HG03565 (cell line): Measurements from ENCODE around the gene XYLT1.

Experiments used
- ATAC-seq: cut with Tn5 transposase; IDR thresholded peaks from one replicate; pipeline ENCODE4 v1.9.1; 2021; ENCODE audit warnings: mild to moderate bottlenecking, moderate library complexity; ENCODE audit not compliant: unreplicated experiment

Gene XYLT1

DNA sequence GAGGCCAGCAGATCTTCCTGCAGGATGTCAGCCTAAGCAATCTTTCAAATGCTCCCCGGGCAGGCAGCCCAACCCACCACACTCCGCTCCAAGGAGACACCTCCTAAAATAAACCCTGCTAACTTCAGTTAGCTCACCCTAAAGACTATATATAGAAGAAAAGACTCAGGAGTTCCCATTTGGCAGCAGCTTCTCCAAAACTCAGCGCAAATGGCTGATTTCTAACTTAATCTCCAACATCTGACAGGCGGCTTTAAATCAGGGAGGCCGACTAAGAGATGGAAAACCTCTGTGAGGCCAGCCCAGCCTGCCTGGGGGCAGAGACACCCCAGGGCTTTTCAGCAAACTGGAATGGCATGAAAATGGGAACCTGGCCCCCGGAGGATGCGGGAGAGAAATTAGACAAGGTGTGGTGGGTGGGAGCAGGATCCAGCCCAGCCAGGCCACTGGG is 91.6 kb downstream of the XYLT1 start:
- no peak for ATAC-seq

DNA sequence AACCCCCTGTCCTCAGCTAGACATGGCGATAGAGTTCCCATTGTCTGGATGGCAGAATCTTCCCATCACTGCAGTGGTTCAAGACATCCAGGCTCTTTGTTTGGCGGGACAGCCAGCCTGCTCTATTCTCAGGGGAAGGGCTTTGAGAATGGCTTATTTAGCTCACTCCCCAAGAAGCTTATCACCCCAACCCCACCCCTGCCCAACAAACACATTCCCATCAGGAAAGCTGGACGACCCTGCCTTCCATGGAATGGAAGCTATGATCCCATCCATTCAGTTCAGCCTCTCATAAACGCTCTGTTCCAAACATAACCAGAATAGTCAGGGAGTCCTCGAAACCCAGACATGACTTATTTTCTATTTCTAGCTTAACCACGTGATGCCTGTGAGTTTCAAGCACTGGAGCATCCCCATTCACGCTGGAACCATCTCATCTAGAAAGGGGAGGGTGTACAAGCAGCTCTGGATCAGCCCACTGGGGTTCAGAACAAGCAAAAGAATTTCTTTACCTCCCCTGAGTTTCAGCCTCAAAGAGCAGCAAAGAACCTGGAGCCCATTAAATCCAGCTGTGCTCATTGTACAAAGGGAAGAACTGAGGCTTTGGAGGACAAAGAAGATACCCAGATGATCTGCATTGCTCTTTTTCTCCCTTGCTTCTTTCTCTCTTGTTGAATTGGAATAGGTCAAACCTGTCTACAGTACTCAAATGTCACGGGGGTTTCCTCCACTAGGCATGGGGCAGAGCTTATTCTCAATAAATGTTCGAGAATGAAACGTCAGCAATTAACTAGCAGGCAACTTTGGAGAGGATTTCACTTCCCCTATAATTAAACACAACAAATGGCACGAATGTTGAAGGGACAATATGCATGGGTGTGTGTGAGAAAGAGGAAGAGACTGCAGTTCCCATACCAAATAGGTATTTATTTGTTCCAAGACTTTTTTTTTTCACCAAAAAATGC is 93.1 kb downstream of the XYLT1 start:
- peak; percentile 73 for ATAC-seq

DNA sequence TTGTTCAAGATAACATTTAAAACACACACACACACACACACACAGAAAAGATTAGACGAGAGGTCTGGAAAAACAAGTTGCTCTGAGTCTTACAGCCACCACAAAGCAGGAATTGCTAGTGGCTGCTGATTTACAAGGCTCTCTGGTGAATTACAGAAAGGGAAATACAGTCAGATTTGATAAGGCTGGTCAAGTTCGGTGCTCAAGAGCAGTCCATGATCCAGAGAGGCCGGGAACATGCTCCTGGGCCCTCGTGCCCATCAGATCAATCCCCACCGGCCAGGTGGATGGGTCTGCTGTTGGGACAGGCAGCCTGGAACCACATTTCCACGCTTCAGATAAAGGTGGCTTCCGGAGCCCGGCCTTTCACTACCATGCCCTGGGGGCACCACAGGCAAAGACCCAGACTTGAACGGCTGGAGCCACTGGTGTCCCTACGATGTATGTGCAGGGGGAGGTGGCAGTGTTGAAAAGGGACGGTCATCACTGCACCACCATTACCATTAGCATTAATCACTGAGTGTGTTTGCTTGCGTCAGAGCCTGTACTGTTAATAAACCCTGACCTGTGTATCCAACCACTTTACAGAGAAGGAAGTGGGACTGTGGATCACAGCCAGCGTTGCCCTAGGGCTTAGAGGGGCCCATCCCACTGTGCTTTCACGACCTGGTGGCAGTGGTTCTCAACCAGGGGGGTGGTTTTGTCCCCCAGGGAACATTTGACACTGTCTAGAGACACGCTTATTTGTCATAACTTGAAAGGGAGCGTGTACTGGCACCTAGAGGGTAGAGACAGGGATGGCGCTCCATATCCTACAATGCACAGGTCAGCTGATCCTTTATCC is 95.1 kb downstream of the XYLT1 start:
- ATAC-seq, result no peak

DNA sequence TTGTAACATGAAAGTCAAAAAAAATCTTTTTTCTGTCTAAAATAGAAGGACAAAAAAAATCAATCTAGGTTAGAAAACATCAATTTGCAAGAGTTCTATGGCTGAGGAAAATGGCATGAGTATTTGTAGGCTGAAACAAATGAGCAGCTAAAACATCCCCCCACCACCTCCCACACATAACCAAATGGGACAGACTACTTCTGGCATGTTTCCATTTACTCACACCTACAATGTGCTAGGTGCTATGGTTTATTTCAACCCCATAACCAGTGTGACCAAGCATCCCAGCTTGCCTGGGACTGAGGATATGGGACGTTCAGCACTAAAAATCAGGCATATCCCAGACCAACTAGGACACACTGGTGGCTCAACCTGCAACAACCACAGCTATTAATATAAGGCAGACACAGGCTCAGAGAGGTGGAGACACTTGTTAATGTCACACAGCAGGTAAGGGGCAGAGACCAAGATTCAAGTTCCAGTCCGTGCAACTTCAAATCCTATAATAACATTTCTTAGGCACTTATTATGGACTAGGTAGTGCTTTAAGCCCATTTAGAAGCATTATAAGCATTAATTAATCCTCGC is 96.0 kb downstream of the XYLT1 start:
- no peak for ATAC-seq

DNA sequence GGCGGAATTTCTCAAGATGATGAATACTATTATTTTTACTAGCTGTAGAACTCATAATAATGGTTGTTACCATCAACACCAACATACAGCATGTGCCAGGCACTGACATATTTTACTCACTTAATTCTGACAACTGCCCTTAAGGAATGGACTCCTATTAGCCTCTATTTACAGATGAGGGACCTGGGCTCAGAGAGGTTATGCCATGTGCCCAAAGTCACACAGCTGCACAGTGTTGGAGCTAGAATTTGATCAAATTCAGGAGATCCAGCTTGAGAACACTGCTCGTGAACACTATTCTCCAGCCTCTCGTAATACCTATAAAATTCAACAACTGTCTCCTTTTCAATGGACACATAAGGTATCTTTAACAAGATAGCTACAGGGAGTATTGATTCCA is 97.2 kb downstream of the XYLT1 start:
- no peak for ATAC-seq

DNA sequence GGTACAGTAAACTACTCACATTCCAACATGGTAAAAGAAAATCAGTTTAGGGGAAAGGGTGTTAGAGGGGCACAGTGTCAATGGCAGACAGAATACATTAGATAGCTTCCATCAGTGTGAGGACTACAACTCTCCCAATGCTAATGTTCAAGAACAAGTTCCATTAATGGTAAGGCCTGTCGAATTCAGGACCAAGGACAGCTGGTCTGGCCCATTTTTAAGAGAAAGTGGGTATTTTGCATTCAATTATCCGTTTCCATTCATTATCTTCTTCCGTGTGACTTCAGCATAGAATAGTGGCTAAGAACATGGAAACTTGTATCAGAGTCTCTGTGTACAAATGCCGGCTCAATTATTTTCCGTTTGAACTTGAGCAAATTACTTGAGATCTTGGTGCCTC is 98.4 kb downstream of the XYLT1 start:
- no peak for ATAC-seq

DNA sequence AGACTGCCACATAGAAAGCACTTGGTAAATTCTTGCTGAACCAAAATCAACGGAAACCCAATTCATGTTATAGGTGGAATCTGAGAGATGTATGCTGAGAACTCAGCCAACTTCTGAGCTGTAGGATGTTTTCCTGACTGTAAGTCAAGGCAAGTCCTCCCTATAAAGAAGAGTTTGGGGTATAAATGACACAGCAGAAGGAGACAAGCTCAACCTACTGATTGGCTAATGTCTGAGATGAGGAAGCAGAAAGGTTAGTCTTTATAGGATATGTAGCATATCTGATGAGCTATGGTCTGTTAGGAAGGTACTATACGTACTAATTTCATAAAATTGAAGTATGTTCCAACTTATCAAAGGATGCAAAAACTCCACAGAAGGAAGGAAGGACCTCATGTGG is 99.5 kb downstream of the XYLT1 start:
- no peak for ATAC-seq

DNA sequence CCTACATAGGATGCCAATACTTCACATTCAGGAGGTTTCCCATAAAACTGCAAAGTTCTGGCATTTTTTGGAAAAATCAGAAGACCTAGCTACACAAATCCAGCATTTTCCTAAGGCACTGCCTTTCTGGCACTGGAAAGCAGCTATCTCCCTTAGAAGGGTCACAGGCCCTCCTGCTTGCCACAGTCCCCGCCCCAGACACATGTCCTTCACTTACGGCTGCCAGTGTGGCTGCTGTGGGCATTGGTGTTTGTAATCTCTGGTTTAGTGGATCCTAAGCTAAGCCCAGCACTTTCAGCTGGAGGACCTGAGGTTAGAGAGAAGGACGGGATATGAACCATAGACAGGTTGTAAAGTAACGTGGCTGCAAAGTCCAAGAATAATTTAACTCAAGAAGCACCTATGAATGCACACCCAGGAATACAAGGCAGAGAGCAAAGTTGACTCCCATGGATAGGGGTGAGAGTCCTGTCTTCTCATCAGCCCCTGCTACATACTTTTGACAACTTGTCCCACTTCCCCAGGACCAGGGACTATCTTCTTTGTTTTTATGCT is 100.0 kb downstream of the XYLT1 start:
- ATAC-seq, result no peak

DNA sequence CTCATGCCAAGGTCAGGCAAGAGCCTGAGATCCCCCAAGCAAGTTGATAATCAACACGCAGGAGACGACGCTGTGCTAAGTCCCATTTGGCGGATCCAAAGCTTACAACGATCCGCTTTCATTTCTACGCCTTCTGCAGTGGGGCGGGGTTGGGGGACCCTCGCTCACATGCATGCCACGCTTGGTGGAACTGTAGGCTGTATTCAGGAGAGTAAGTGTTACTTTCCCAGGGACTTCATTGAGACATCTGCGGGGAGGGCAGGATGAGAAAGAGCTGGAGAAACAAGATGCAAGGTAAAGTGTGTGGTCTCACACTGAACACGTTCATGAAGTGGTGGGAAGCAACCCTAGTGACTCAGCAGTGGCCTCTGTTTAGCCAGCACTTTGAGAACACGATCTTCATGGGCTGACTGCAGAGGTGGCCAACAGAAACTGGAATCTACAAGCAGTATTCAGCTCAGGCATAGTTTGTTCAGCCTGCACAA is 100.5 kb downstream of the XYLT1 start:
- no peak for ATAC-seq

DNA sequence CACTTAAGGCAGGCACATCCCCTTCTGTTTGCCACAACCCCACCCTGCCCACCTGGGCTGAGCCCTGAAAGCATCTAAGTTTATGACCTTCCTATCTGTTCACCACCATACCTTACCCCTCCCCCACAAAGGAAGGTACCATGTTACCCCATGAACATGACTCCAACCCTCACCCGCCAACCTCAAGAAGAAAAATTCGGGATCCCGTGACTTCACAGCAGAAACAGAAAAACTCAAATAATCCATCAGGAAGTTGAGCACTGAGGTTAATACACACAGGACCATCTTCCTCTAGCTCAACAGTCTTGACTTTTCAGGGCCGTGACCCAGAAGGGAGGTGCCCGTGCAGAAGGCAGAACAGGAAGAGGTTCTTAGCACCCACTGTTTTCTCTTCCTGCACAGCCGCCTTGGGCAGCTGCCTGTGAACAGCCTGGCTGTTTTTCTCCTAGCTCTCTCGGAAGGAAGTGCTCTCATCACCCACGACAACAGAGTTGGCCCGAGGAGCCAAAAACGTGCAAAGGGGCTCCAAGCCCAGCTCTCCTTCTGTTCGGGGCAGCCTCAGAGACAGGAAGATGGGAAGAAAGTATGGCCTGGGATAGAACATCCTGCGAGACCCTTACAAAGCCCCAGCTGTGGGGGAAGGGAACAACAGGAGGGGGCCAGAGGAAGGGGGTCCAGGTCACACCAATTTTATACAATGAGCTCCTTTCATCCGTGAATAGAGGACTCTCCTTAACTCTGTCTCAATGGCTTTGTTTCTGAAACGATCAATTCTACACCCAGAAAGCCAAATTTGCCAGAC is 101.1 kb downstream of the XYLT1 start:
- peak; percentile 59 for ATAC-seq

DNA sequence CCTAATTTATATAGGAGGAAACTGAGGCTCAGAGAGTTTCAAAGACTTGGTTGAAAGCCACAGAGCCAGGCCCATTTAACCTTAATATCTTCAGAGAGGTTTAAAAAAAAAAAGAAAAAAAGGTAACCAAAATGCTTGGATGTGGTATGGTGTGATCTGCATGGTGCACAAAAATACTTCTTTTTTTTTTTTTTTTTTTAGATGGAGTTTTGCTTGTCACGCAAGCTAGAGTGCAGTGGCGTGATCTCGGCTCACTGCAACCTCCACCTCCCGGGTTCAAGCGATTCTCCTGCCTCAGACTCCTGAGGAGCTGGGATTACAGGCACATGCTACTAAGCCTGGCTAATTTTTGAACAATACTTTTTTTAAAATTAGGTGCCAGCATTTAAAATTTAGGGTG is 101.8 kb downstream of the XYLT1 start:
- no peak for ATAC-seq

DNA sequence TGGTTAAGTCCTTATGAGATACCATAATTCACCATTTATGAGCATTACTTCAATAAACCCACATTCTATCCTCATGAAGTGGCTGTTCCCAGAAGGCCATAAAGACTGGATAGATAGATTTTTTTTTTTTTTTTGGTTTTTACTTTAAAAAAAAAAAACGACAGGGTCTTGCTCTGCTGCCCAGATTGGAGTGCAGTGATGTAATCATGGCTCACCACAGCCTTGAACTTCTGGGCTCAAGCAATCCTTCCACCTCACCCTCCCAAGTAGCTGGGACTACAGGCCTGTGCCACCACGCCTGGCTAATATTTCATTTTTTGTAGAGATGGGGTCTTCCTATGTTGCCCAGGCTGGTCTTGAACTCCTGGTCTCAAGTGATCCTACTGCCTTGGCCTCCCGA is 102.3 kb downstream of the XYLT1 start:
- no peak for ATAC-seq

DNA sequence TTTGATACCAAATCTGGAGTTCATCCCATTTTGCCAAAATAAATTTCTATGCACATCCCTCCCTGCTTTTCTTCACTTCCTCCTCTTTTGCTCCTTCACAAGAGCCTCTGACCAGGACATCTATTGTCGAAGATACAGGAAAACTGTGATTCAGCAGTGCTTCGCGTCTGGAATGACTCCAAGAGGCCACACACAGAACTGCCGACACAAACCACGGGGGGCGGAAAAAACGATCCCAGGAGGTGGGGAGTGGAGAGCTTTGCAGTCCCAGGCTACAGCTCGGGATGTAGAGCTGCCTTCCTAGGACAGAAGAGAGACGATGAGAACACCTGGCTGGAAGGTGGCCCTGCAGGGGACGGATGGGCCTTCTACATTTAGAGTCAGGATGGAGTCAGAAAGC is 102.8 kb downstream of the XYLT1 start:
- no peak for ATAC-seq

DNA sequence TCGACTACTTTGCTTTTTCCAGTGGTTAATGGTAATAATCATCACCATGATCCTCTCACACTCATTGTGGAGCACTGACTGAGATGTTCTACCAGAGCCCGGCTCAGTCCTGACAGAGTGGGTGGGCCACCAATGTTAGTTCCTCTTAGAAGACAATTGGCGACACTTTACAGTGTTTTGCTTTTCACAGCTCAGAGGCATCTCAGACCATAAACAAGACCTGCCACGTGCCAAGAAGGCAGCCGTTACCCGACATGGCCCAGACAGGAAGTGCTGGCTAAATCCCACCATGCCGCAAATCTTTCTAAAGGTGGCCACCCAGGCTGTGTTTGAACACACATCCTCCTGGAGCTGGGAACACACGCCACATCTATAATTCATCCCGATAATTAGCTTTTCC is 103.7 kb downstream of the XYLT1 start:
- no peak for ATAC-seq

DNA sequence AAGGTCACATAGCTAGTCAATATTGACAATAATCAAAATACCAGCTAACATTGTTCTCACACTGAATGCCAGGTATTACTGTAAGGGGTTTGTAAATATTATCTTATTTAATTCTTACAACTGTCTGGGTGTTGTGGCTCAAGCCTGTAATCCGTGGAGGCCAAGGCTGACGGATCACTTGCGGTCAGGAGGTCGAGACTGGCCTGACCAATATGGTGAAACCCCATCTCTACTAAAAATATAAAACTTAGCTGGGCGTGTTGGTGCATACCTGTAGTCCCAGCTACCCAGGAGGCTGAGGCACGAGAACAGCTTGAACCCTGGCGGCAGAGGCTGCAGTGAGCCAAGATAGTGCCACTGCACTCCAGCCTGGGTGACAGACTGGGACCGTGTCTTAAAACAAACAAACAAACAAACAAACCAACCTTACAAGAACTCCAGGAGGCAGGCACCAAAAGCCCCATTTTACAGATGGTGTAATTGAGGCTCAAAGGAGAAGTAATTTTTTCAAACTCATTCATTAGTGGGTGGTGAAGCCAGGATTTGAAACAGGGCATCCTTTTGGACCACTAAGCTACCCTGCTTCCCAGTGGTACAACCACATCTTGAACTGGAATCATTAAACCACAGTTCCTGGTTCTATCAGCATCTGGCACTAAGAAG is 104.3 kb downstream of the XYLT1 start:
- no peak for ATAC-seq

DNA sequence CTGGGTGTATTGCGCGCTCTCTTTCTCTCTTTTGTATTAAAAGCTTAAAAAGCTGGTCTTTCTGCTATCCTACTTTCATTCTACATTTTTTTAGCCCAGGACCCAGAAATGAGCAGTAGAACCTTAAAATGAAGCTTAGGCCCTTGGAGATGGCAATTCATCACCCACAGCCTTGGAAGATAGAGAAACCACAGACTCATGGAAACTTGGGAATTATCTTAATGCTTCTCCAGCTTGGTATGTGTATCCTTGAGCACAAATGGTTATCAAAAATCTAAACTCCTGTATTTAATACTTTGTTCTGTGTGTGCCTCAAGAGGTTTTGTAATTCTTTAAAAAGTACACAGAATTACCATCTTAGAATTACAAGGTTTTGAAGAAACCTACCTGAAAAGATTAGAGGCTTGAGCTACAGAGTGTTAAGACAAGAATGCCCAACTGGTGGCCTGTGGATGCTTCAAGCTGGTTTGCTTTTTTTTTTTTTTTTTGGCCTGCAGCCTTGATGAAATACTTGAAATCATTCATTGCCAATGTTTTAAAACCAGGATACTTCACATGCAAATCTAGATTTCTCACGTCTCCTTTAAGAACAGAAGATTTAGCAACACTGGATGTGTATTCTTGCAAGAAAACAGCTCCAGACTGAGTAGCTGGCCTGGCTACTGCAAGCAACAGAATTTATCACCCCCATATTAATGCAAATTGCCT is 105.0 kb downstream of the XYLT1 start:
- no peak for ATAC-seq

DNA sequence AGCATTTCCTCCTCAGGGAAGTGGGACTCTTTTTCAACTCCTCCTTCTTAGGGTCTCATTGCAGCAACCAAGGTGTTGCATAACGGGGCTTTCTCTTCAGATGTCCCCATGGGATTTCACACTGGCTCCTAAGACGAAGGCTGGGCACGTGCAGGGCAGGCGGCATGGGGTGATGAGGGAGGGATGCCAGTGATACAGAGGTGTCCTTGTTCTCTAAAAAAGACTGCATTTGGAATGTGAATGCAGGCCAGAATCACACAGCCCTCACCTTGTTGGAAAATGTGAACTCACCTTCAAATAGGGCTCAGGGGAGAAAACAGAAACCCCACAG is 105.6 kb downstream of the XYLT1 start:
- ATAC-seq, result no peak

DNA sequence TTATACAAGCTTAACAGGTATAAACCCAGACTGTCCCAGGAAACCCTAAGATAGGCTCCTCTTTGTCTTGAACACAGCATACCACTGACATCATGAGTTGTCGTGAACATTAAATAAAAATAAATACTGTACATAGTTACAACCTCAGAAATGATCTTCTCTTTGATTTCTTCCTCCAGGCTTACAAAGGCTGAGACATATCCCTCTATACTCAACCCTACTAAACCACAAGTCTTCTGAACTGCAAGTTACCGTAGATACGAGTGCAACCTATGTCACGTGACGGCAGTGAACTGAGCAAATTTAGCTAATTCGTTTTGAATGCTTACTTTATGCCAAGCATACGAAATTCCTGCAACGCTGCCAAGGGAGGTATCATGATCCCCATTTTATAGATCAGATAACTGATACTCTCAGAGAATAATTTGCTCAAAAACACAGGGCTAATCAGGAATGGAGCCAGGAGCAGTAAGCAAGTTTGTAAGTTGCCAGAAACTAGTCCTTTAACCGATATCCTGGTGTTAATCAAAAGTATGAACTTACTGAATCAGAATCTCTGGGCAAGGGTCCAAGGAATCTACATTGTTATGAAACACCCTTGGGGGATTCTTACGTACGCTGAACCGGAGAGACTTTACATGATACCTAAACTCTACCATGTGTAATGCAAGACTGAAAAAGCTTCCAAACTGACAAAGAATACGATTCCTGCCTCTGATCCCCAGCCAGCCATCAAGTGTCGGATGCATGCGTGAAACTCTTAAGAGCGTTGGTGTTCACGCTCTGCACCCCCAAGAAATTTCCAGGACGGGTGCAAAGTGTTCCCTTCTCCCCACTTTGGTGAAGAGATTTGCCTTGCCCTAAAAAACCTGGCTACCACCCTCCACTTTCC is 106.2 kb downstream of the XYLT1 start:
- no peak for ATAC-seq
